Measurements from ENCODE around the gene N4BP2L1.
A peak's percentile ranks its signal among the peaks of the same experiment; 100 is the strongest.

N4BP2L1 gene

GRCh38 chr13:32427852-32428580, at the start of gene N4BP2L1:
N4BP2L1 (minus strand) TSS chr13:32428130; CDS start chr13:32428082, 48 bp downstream.
- peak; percentile 83 to 84 for DNase-seq (ENCODE audit: low read depth in 2 of 2)

- DNase-seq (ENCODE audit: low read depth in 2 of 2), result no peak
Measured at GRCh38 chr13:32476892-32477291, 49.0 kb upstream of the N4BP2L1 start.

GRCh38 chr13:32476021-32476731, 48.2 kb upstream of the N4BP2L1 start:
- DNase-seq (ENCODE audit: low read depth in 2 of 2), result no peak

GRCh38 chr13:32474999-32475792, 47.3 kb upstream of the N4BP2L1 start:
- DNase-seq (ENCODE audit: low read depth in 2 of 2), result no peak

- DNase-seq (ENCODE audit: low read depth in 2 of 2), result no peak
Measured at GRCh38 chr13:32473650-32474049, 45.7 kb upstream of the N4BP2L1 start.

- no peak for DNase-seq (ENCODE audit: low read depth in 2 of 2)
Measured at GRCh38 chr13:32472194-32472621, 44.3 kb upstream of the N4BP2L1 start.

GRCh38 chr13:32471187-32471922, 43.4 kb upstream of the N4BP2L1 start:
- DNase-seq (ENCODE audit: low read depth in 2 of 2), result no peak

- DNase-seq (ENCODE audit: low read depth in 2 of 2), result no peak
Measured at GRCh38 chr13:32468502-32469142, 40.7 kb upstream of the N4BP2L1 start.

- no peak for DNase-seq (ENCODE audit: low read depth in 2 of 2)
Measured at GRCh38 chr13:32456591-32456990, 28.7 kb upstream of the N4BP2L1 start.

GRCh38 chr13:32455594-32455903, 27.6 kb upstream of the N4BP2L1 start:
- no peak for DNase-seq (ENCODE audit: low read depth in 2 of 2)

- no peak for DNase-seq (ENCODE audit: low read depth in 2 of 2)
Measured at GRCh38 chr13:32454886-32455593, 27.1 kb upstream of the N4BP2L1 start.

- no peak for DNase-seq (ENCODE audit: low read depth in 2 of 2)
Measured at GRCh38 chr13:32453981-32454380, 26.1 kb upstream of the N4BP2L1 start.

GRCh38 chr13:32448972-32449371, 21.0 kb upstream of the N4BP2L1 start:
- DNase-seq (ENCODE audit: low read depth in 2 of 2), result no peak

- DNase-seq (ENCODE audit: low read depth in 2 of 2), result no peak
Measured at GRCh38 chr13:32447894-32448623, 20.1 kb upstream of the N4BP2L1 start.

GRCh38 chr13:32446773-32447465, 19.0 kb upstream of the N4BP2L1 start:
- no peak for DNase-seq (ENCODE audit: low read depth in 2 of 2)

- DNase-seq (ENCODE audit: low read depth in 2 of 2), result no peak
Measured at GRCh38 chr13:32446220-32446619, 18.3 kb upstream of the N4BP2L1 start.

- DNase-seq (ENCODE audit: low read depth in 2 of 2), result no peak
Measured at GRCh38 chr13:32445461-32445860, 17.5 kb upstream of the N4BP2L1 start.

- DNase-seq (ENCODE audit: low read depth in 2 of 2), result no peak
Measured at GRCh38 chr13:32443111-32443510, 15.2 kb upstream of the N4BP2L1 start.

- no peak for DNase-seq (ENCODE audit: low read depth in 2 of 2)
Measured at GRCh38 chr13:32438871-32439270, 10.9 kb upstream of the N4BP2L1 start.
